PFSK-1 (cell line): ENCODE data around the gene ESPN.

Experiments
- FOXP2 ChIP-seq: optimal IDR thresholded peaks from 2 replicates; pipeline ENCODE3; 2011; ENCODE audit warnings: borderline replicate concordance, control low read depth, inconsistent platforms; ENCODE audit not compliant: insufficient read depth; ENCODE audit errors: extremely low read length, extremely low read depth
- POLR2AphosphoS5 ChIP-seq: IDR thresholded peaks from 2 replicates; pipeline ENCODE4 v1.6.1; 2012; ENCODE audit warnings: low read depth, mild to moderate bottlenecking, control low read depth, low read length, moderate library complexity
- REST ChIP-seq, 2 experiments: IDR thresholded peaks; 2 replicates each; pipeline versions ENCODE4 v1.6.1 to v1.8.0; 2011 to 2012; ENCODE audit warnings: low read depth in 2 of 2, low read length in 2 of 2, control low read depth in 1 of 2, inconsistent platforms in 1 of 2, mild to moderate bottlenecking in 1 of 2, moderate library complexity in 1 of 2; ENCODE audit not compliant: insufficient read depth in 1 of 2
- SIN3A ChIP-seq: IDR thresholded peaks from 2 replicates; pipeline ENCODE4 v1.6.1; 2012; ENCODE audit warnings: mild to moderate bottlenecking, low read length, moderate library complexity, borderline replicate concordance; ENCODE audit not compliant: insufficient read depth
- TAF1 ChIP-seq: IDR thresholded peaks from 2 replicates; pipeline ENCODE4 v1.6.1; 2012; ENCODE audit warnings: low read length, control low read depth, borderline replicate concordance; ENCODE audit not compliant: insufficient read depth

ESPN gene

GRCh38 chr1:6483761-6484117 lies 59.2 kb downstream of the ESPN start:
- TF ChIP-seq POLR2AphosphoS5 = no peak

GRCh38 chr1:6484826-6485167 lies 60.2 kb downstream of the ESPN start:
- TF ChIP-seq SIN3A = no peak
- TF ChIP-seq FOXP2 = no peak
- TF ChIP-seq REST (IDR thresholded peaks at IDR 0.05; ENCODE audit: insufficient read depth in 1 of 2, low read depth in 2 of 2, low read length in 2 of 2) = no peak
- TF ChIP-seq POLR2AphosphoS5 = no peak
- TF ChIP-seq TAF1 = no peak

GRCh38 chr1:6485168-6486101 lies 60.9 kb downstream of the ESPN start:
- no peak for TF ChIP-seq FOXP2
- no peak for TF ChIP-seq REST (IDR thresholded peaks at IDR 0.05; ENCODE audit: insufficient read depth in 1 of 2, low read depth in 2 of 2, low read length in 2 of 2)
- TF ChIP-seq POLR2AphosphoS5 = no peak
- no peak for TF ChIP-seq TAF1
- TF ChIP-seq SIN3A = no peak

- TF ChIP-seq REST (IDR thresholded peaks at IDR 0.05; ENCODE audit: insufficient read depth in 1 of 2, low read depth in 2 of 2, low read length in 2 of 2) (no peak), SIN3A (peak; percentile 37; the same call in 1 of the 2 replicates)
These were observed 61.9 kb downstream of the ESPN start for GRCh38 chr1:6486433-6487011.

DNA sequence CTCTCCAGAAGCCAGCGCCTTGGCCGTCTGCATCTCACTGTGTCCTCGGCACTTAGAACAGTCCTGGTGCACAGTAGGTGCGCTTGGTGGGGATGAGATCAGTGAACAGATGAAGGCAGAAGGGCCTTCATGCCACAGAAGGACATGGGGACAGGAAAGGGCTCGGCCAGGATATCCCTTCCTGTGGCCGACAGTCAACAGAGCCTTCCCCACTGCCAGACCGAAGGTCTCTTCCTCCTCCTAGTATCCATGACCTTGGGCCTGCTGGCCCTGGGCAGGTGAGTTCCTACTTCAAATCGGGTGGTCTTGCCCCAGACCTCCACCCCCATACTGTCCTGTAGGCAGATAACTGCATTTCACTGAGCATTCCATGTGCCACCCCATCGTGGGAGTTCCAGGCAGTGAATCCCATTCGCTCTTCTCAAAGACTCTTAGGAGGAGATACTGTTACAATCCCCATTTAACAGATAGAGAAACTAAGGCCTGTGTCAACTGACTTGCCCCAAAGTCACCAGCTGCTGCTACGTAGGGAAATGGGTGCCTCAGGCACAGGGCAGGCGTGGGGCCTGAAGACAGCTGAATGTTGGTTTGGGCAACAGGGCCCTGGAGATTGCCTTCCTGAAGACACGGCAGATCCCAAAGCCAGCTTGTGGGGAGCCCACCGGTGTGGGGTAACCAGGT lies 63.4 kb downstream of the ESPN start:
- no peak for TF ChIP-seq TAF1
- TF ChIP-seq SIN3A = no peak
- TF ChIP-seq POLR2AphosphoS5 = no peak
- TF ChIP-seq REST (IDR thresholded peaks at IDR 0.05; ENCODE audit: insufficient read depth in 1 of 2, low read depth in 2 of 2, low read length in 2 of 2) = no peak
- no peak for TF ChIP-seq FOXP2
